GM18517 (cell line): ENCODE results near the gene ADAMTSL2.

ENCODE experiments used
- ATAC-seq: cut with Tn5 transposase; IDR thresholded peaks from one replicate; pipeline ENCODE4 v1.9.1; 2021; ENCODE audit warnings: mild to moderate bottlenecking, moderate library complexity; ENCODE audit not compliant: unreplicated experiment

ADAMTSL2 gene

GRCh38 chr9:133571896-133572595 is 37.5 kb downstream of the ADAMTSL2 start:
- no peak for ATAC-seq

- no peak for ATAC-seq
Measured at GRCh38 chr9:133572821-133573361, 38.4 kb downstream of the ADAMTSL2 start.

- ATAC-seq, result no peak
Measured at GRCh38 chr9:133573791-133574515, 39.4 kb downstream of the ADAMTSL2 start.

- no peak for ATAC-seq
Measured at GRCh38 chr9:133574771-133575170, 40.3 kb downstream of the ADAMTSL2 start.

- no peak for ATAC-seq
Measured at GRCh38 chr9:133575186-133576030, 40.9 kb downstream of the ADAMTSL2 start.

GRCh38 chr9:133576031-133576874 is 41.7 kb downstream of the ADAMTSL2 start:
- no peak for ATAC-seq

- no peak for ATAC-seq
Measured at GRCh38 chr9:133576875-133577736, 42.6 kb downstream of the ADAMTSL2 start.

GRCh38 chr9:133577737-133578112 is 43.2 kb downstream of the ADAMTSL2 start:
- ATAC-seq, result no peak

- no peak for ATAC-seq
Measured at GRCh38 chr9:133578524-133579441, 44.3 kb downstream of the ADAMTSL2 start.

- ATAC-seq, result no peak
Measured at GRCh38 chr9:133579601-133580418, 45.3 kb downstream of the ADAMTSL2 start.

- no peak for ATAC-seq
Measured at GRCh38 chr9:133580419-133580738, 45.9 kb downstream of the ADAMTSL2 start.

- no peak for ATAC-seq
Measured at GRCh38 chr9:133581011-133581410, 46.5 kb downstream of the ADAMTSL2 start.

- no peak for ATAC-seq
Measured at GRCh38 chr9:133581513-133582343, 47.2 kb downstream of the ADAMTSL2 start.

GRCh38 chr9:133582501-133583045 is 48.1 kb downstream of the ADAMTSL2 start:
- no peak for ATAC-seq

- ATAC-seq, result no peak
Measured at GRCh38 chr9:133583111-133583510, 48.6 kb downstream of the ADAMTSL2 start.

- ATAC-seq, result no peak
Measured at GRCh38 chr9:133583586-133583985, 49.1 kb downstream of the ADAMTSL2 start.

- no peak for ATAC-seq
Measured at GRCh38 chr9:133584167-133584558, 49.7 kb downstream of the ADAMTSL2 start.
